OCI-LY1 (cell line): ENCODE measurements around the gene RFC3.

Experiments used
- H2AFZ ChIP-seq: fragments of 200-600 bp; sonication (generic), shearing (Covaris generic); 2 replicates; pipeline ENCODE4 v1.6.0; 2014; ENCODE audit warnings: antibody characterized with exemption, mild to moderate bottlenecking, low read length
- H3F3A ChIP-seq: fragments of 200-600 bp; sonication (generic), shearing (Covaris generic); 2 replicates; pipeline ENCODE4 v1.6.0; 2014; ENCODE audit warnings: mild to moderate bottlenecking, antibody characterized with exemption, low read length, moderate library complexity; ENCODE audit not compliant: insufficient read depth
- H3K27ac ChIP-seq: fragments of 200-600 bp; sonication (generic); 2 replicates; pipeline ENCODE4 v1.5.1; 2014; ENCODE audit warnings: low read length, mixed run types, mild to moderate bottlenecking, low read depth; ENCODE audit not compliant: poor library complexity, severe bottlenecking
- H3K27me3 ChIP-seq: fragments of 200-600 bp; sonication (generic); 2 replicates; pipeline ENCODE4 v1.6.0; 2014; ENCODE audit warnings: antibody characterized with exemption, mild to moderate bottlenecking, low read length, moderate library complexity; ENCODE audit not compliant: insufficient read depth
- H3K36me3 ChIP-seq: fragments of 200-600 bp; sonication (generic); 2 replicates; pipeline ENCODE4 v1.6.1; 2014; ENCODE audit warnings: mild to moderate bottlenecking, antibody characterized with exemption, low read length, moderate library complexity, mixed read lengths; ENCODE audit not compliant: insufficient read depth
- H3K4me1 ChIP-seq: fragments of 200-600 bp; sonication (generic); 2 replicates; pipeline ENCODE4 v1.5.1; 2014; ENCODE audit warnings: mild to moderate bottlenecking, low read length, moderate library complexity; ENCODE audit not compliant: insufficient read depth, severe bottlenecking
- H3K4me2 ChIP-seq: fragments of 200-600 bp; sonication (generic), shearing (Covaris generic); 2 replicates; pipeline ENCODE4 v1.6.1; 2014; ENCODE audit warnings: low read length
- H3K4me3 ChIP-seq: fragments of 200-600 bp; sonication (generic); 2 replicates; pipeline ENCODE4 v1.5.1; 2014; ENCODE audit warnings: low read length, low read depth, mild to moderate bottlenecking, mixed read lengths; ENCODE audit not compliant: poor library complexity, severe bottlenecking
- H3K79me2 ChIP-seq: fragments of 200-600 bp; shearing (Covaris generic); 2 replicates; pipeline ENCODE4 v1.6.1; 2016; ENCODE audit warnings: mixed run types, low read length, mixed read lengths; ENCODE audit not compliant: insufficient read depth
- H3K9ac ChIP-seq: fragments of 200-600 bp; sonication (generic), shearing (Covaris generic); 2 replicates; pipeline ENCODE4 v1.6.1; 2014; ENCODE audit warnings: mild to moderate bottlenecking, low read length, mixed read lengths
- H3K9me2 ChIP-seq: fragments of 200-600 bp; sonication (generic), shearing (Covaris generic); 2 replicates; pipeline ENCODE4 v1.6.1; 2014; ENCODE audit warnings: low read depth, mild to moderate bottlenecking, low read length, mixed read lengths
- H3K9me3 ChIP-seq: fragments of 200-600 bp; shearing (Covaris generic); 2 replicates; pipeline ENCODE4 v1.6.1; 2014; ENCODE audit warnings: low read length, mixed read lengths
- H4K20me1 ChIP-seq: fragments of 200-600 bp; sonication (generic), shearing (Covaris generic); 2 replicates; pipeline ENCODE4 v1.6.0; 2016; ENCODE audit warnings: mild to moderate bottlenecking, low read length; ENCODE audit not compliant: insufficient read depth
- CTCF ChIP-seq: fragments of 200-600 bp; sonication (generic), shearing (Covaris generic); IDR thresholded peaks from 2 replicates; pipeline ENCODE4 v1.5.1; 2017; ENCODE audit warnings: mild to moderate bottlenecking, antibody characterized with exemption, low read length, moderate library complexity, mixed read lengths
- EZH2 ChIP-seq: fragments of 200-600 bp; sonication (generic), shearing (Covaris generic); IDR thresholded peaks from 2 replicates; pipeline ENCODE4 v1.8.0; 2017; ENCODE audit warnings: borderline replicate concordance, mixed run types, mild to moderate bottlenecking, antibody characterized with exemption, low read length, moderate library complexity, mixed read lengths

Gene RFC3

GRCh38 chr13:33828431-33829129, 10.6 kb downstream of the RFC3 start:
- Histone ChIP-seq H3K9me2 (no peaks in the 10 kb centered on the region), H3K27ac (no peak overlapping the region), H3K4me2 (no peak overlapping the region), H3K4me3 (no peak overlapping the region), H3F3A (no peaks in the 10 kb centered on the region), H3K27me3 (no peaks in the 10 kb centered on the region), H3K36me3 (peaks cover 96% of the 10 kb centered on the region), H3K9ac (no peak overlapping the region), H3K9me3 (no peaks in the 10 kb centered on the region), H4K20me1 (no peaks in the 10 kb centered on the region), H2AFZ (no peak overlapping the region), H3K79me2 (peaks cover 40% of the 10 kb centered on the region), H3K4me1 (peaks cover 40% of the 10 kb centered on the region)
- TF ChIP-seq EZH2, result no peak
- TF ChIP-seq CTCF, result no peak

GRCh38 chr13:33832872-33833271, 14.9 kb downstream of the RFC3 start:
- Histone ChIP-seq H3K9ac (no peak overlapping the region), H2AFZ (no peak overlapping the region), H3K4me2 (no peak overlapping the region), H3K27ac (no peak overlapping the region), H3K27me3 (no peaks in the 10 kb centered on the region), H4K20me1 (no peaks in the 10 kb centered on the region), H3K4me1 (peaks cover 3% of the 10 kb centered on the region), H3K9me2 (no peaks in the 10 kb centered on the region), H3K9me3 (no peaks in the 10 kb centered on the region), H3F3A (no peaks in the 10 kb centered on the region), H3K4me3 (no peak overlapping the region), H3K79me2 (no peaks in the 10 kb centered on the region; the same call in 1 of the 2 replicates), H3K36me3 (peaks cover 93% of the 10 kb centered on the region)
- no peak for TF ChIP-seq EZH2
- TF ChIP-seq CTCF, result no peak

- Histone ChIP-seq H3K4me2 (no peak overlapping the region), H3K4me1 (no peaks in the 10 kb centered on the region), H3K9me3 (no peaks in the 10 kb centered on the region), H3K4me3 (no peak overlapping the region), H2AFZ (no peak overlapping the region), H3F3A (no peaks in the 10 kb centered on the region), H3K9ac (no peak overlapping the region), H3K27me3 (no peaks in the 10 kb centered on the region), H4K20me1 (no peaks in the 10 kb centered on the region), H3K9me2 (no peaks in the 10 kb centered on the region), H3K79me2 (no peaks in the 10 kb centered on the region; the same call in 1 of the 2 replicates), H3K36me3 (peaks cover 95% of the 10 kb centered on the region), H3K27ac (no peak overlapping the region)
- TF ChIP-seq CTCF, result no peak
- no peak for TF ChIP-seq EZH2
These were observed 20.7 kb downstream of the RFC3 start for GRCh38 chr13:33838647-33839046.
